Stomach (tissue), 4 donors: ENCODE results near the gene CBLN4.

Source experiments
- EP300 ChIP-seq: sonication (generic); formaldehyde crosslinking; IDR thresholded peaks from one replicate; pipeline ENCODE4 v1.6.1; 2017; ENCODE audit warnings: antibody characterized with exemption
- POLR2A ChIP-seq, 4 donors: fragments of 450-650 bp; IDR thresholded peaks; one replicate each; pipeline ENCODE4 v1.6.1; 2016; ENCODE audit warnings: antibody characterized with exemption in 4 of 4, control low read depth in 2 of 4, mild to moderate bottlenecking in 1 of 4, moderate library complexity in 1 of 4
- POLR2AphosphoS5 ChIP-seq, 3 donors: sonication (generic); formaldehyde crosslinking; IDR thresholded peaks; one replicate each; pipeline ENCODE4 v1.6.1; 2016; ENCODE audit warnings: antibody characterized with exemption in 3 of 3
- TF ChIP-seq, protein P1 (sequence below), 7 experiments: fragments of 450-650 bp in 4 of 7; fragments of 200-600 bp in 3 of 7; sonication (generic) in 3 of 7; IDR thresholded peaks; one replicate each; pipeline ENCODE4 v1.5.1; 2016 to 2019; ENCODE audit warnings: antibody characterized with exemption in 7 of 7, control low read depth in 2 of 7, mild to moderate bottlenecking in 1 of 7

DNA sequence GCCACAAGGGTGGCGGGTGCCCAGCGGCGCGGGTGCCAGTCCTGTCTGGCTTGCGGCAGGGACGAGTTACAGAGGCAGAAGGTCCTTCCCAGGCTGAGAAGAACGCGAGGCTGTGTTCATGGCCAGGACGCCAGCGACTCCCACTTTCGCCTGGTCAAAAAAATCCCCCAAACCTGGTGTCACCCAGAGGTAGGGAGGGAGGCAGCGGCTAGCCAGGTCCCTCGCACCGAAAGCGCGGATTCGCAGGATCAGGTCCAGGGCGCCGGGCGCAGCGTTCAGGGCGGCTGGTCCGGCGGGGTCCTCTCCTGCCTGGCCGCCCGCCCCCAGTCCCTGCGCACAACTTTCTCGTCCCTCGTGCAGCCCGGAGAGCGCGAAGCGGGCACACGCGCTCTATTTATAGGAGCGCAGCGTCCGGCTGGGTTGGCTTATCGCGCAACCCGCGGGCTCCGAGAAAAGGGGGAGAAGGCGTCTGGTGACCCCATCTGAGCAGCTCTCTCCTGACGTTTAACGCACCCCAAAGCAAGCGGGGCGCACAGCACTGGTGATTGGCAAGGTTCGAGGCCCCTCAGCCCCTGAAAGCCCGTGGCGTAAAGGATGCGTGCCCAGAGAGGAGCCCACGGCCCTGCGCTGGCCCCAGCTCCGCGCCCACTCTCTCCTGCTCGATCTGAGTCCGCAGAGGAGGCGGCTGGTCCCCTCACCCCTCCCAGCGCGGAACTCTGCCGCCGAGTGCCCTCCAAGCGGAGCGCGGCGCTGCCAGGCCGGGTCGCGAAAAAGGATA lies 519 bp downstream of the CBLN4 start:
- TF ChIP-seq, protein P1, sequence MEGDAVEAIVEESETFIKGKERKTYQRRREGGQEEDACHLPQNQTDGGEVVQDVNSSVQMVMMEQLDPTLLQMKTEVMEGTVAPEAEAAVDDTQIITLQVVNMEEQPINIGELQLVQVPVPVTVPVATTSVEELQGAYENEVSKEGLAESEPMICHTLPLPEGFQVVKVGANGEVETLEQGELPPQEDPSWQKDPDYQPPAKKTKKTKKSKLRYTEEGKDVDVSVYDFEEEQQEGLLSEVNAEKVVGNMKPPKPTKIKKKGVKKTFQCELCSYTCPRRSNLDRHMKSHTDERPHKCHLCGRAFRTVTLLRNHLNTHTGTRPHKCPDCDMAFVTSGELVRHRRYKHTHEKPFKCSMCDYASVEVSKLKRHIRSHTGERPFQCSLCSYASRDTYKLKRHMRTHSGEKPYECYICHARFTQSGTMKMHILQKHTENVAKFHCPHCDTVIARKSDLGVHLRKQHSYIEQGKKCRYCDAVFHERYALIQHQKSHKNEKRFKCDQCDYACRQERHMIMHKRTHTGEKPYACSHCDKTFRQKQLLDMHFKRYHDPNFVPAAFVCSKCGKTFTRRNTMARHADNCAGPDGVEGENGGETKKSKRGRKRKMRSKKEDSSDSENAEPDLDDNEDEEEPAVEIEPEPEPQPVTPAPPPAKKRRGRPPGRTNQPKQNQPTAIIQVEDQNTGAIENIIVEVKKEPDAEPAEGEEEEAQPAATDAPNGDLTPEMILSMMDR (IDR thresholded peaks at IDR 0.05): no peak
- TF ChIP-seq EP300: no peak
- no peak for TF ChIP-seq POLR2AphosphoS5 (IDR thresholded peaks at IDR 0.05)
- no peak for TF ChIP-seq POLR2A (IDR thresholded peaks at IDR 0.05)
